NOMO-1 (cell line): ENCODE results near the gene MAPK10.

Experiments
- DNase-seq, 2 experiments: peaks; one replicate each; lab custom pipeline; 2025; ENCODE audit not compliant: unreplicated experiment in 2 of 2; lab: John Stamatoyannopoulos, UW

Gene MAPK10

GRCh38 chr4:86359944-86360478, at the start of gene MAPK10:
MAPK10 (minus strand) TSS chr4:86360053.
- DNase-seq, result peak; percentile 85 to 86

- DNase-seq, result no peak
Observed at GRCh38 chr4:86403575-86403974, 43.7 kb upstream of the MAPK10 start.

GRCh38 chr4:86401826-86402225, 42.0 kb upstream of the MAPK10 start:
- no peak for DNase-seq

- no peak for DNase-seq
Observed at GRCh38 chr4:86400216-86400615, 40.4 kb upstream of the MAPK10 start.

- no peak for DNase-seq
Observed at GRCh38 chr4:86398187-86398586, 38.3 kb upstream of the MAPK10 start.

GRCh38 chr4:86393749-86394148, 33.9 kb upstream of the MAPK10 start:
- no peak for DNase-seq

- no peak for DNase-seq
Observed at GRCh38 chr4:86389664-86390063, 29.8 kb upstream of the MAPK10 start.

- no peak for DNase-seq
Observed at GRCh38 chr4:86388252-86388651, 28.4 kb upstream of the MAPK10 start.

- peak in 1 of 2 experiments; percentile 4 for DNase-seq
Observed at GRCh38 chr4:86386817-86387415, 27.1 kb upstream of the MAPK10 start.

GRCh38 chr4:86386201-86386600, 26.3 kb upstream of the MAPK10 start:
- no peak for DNase-seq

- DNase-seq, result no peak
Observed at GRCh38 chr4:86381431-86381830, 21.6 kb upstream of the MAPK10 start.

- no peak for DNase-seq
Observed at GRCh38 chr4:86380181-86380724, 20.4 kb upstream of the MAPK10 start.

- no peak for DNase-seq
Observed at GRCh38 chr4:86376850-86377249, 17.0 kb upstream of the MAPK10 start.

GRCh38 chr4:86368433-86368832, 8.6 kb upstream of the MAPK10 start:
- DNase-seq, result no peak

GRCh38 chr4:86367577-86367976, 7.7 kb upstream of the MAPK10 start:
- DNase-seq, result no peak

GRCh38 chr4:86366920-86367319, 7.1 kb upstream of the MAPK10 start:
- DNase-seq, result no peak

GRCh38 chr4:86362510-86362909, 2.7 kb upstream of the MAPK10 start:
- DNase-seq, result no peak

- DNase-seq, result no peak
Observed at GRCh38 chr4:86358257-86358656, 1.6 kb downstream of the MAPK10 start.

GRCh38 chr4:86357608-86358007, 2.2 kb downstream of the MAPK10 start:
- no peak for DNase-seq

- DNase-seq, result no peak
Observed at GRCh38 chr4:86356425-86357210, 3.2 kb downstream of the MAPK10 start.

GRCh38 chr4:86354390-86354789, 5.5 kb downstream of the MAPK10 start:
- DNase-seq, result no peak

GRCh38 chr4:86346320-86346719, 13.5 kb downstream of the MAPK10 start:
- no peak for DNase-seq
